HepG2 (cell line): ENCODE data around the gene PRKCE.

Experiments
- BRD4 ChIP-seq: sonication (generic); formaldehyde crosslinking; IDR thresholded peaks from 2 replicates; pipeline ENCODE4 v1.4.0; 2020; ENCODE audit warnings: missing genetic modification reagents
- EHMT2 ChIP-seq: fragments of 200-600 bp; sonication (generic); IDR thresholded peaks from 2 replicates; pipeline ENCODE4 v1.7.0; 2017; ENCODE audit warnings: antibody characterized with exemption, low read depth, low read length, borderline replicate concordance
- ESRRA ChIP-seq: sonication (generic); formaldehyde crosslinking; IDR thresholded peaks from 2 replicates; pipeline ENCODE4 v1.5.1; 2020; ENCODE audit warnings: mild to moderate bottlenecking, low read depth, missing genetic modification reagents
- HDAC2 ChIP-seq: sonication (generic); formaldehyde crosslinking; IDR thresholded peaks from 2 replicates; pipeline ENCODE4 v1.4.0; 2020; ENCODE audit warnings: missing genetic modification reagents
- JUND ChIP-seq: sonication (generic); formaldehyde crosslinking; IDR thresholded peaks from 2 replicates; pipeline ENCODE4 v1.8.0; 2022; ENCODE audit warnings: mild to moderate bottlenecking, missing genetic modification reagents
- NR3C1 ChIP-seq: sonication (generic); formaldehyde crosslinking; IDR thresholded peaks from 2 replicates; pipeline ENCODE4 v1.4.0; 2020; ENCODE audit warnings: missing genetic modification reagents
- POLR2A ChIP-seq, 2 experiments: IDR thresholded peaks; 2 replicates each; pipeline ENCODE4 v1.6.1; 2011; ENCODE audit warnings: low read depth in 2 of 2, low read length in 2 of 2, mild to moderate bottlenecking in 1 of 2, moderate library complexity in 1 of 2; ENCODE audit not compliant: insufficient read depth in 1 of 2
- SETDB1 ChIP-seq: sonication (generic); formaldehyde crosslinking; IDR thresholded peaks from 2 replicates; pipeline ENCODE4 v1.5.1; 2020; ENCODE audit warnings: missing genetic modification reagents, mild to moderate bottlenecking, borderline replicate concordance
- SMAD3 ChIP-seq: sonication (generic); formaldehyde crosslinking; IDR thresholded peaks from 2 replicates; pipeline ENCODE4 v1.4.0; 2020; ENCODE audit warnings: missing genetic modification reagents
- ZNF724P ChIP-seq: sonication (generic); formaldehyde crosslinking; IDR thresholded peaks from 2 replicates; pipeline ENCODE4 v1.8.0; 2022; ENCODE audit warnings: missing genetic modification reagents, borderline replicate concordance
- ZNF776 ChIP-seq: sonication (generic); formaldehyde crosslinking; IDR thresholded peaks from 2 replicates; pipeline ENCODE4 v1.4.0; 2020; ENCODE audit warnings: mild to moderate bottlenecking, missing genetic modification reagents
- ZZZ3 ChIP-seq: sonication (generic); formaldehyde crosslinking; IDR thresholded peaks from 2 replicates; pipeline ENCODE4 v1.4.0; 2020; ENCODE audit warnings: missing genetic modification reagents, mild to moderate bottlenecking, borderline replicate concordance
- TF ChIP-seq, protein P1 (sequence below), 2 experiments: IDR thresholded peaks; 2 replicates each; pipeline ENCODE4 v1.6.1; 2011 to 2012; ENCODE audit warnings: low read length in 2 of 2, borderline replicate concordance in 1 of 2, low read depth in 1 of 2, mild to moderate bottlenecking in 1 of 2, moderate library complexity in 1 of 2

DNA sequence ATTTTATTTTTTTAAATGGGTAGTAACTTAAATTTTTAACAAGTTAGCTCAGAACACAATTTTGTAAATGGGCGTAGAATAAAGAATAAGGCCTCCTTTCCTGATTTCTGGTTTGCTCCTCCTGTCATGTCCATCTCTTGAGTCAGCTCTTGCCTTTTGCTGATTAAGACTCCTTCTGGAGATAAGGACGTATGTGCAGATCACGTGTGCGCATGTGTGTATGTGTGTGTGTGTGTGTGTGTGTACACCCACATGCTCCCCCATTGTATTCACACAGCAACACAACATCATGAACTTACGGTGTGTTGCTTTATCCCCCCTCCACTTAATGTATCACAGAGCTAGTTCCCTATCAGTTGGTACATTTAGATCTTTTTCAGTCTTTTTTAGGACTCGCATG is 182.9 kb downstream of the PRKCE start:
- TF ChIP-seq ZNF724P (no peak), SETDB1 (CRISPR knock-in tag) (no peak), SMAD3 (no peak), EHMT2 (no peak), ZNF776 (CRISPR knock-in tag) (no peak), NR3C1 (CRISPR knock-in tag) (no peak), POLR2A (IDR thresholded peaks at IDR 0.05; ENCODE audit: insufficient read depth in 1 of 2, low read depth in 2 of 2, low read length in 2 of 2) (no peak), ZZZ3 (CRISPR knock-in tag) (no peak), BRD4 (CRISPR knock-in tag) (no peak), JUND (CRISPR knock-in tag) (no peak), HDAC2 (CRISPR knock-in tag) (no peak), ESRRA (no peak)
- TF ChIP-seq, protein P1, sequence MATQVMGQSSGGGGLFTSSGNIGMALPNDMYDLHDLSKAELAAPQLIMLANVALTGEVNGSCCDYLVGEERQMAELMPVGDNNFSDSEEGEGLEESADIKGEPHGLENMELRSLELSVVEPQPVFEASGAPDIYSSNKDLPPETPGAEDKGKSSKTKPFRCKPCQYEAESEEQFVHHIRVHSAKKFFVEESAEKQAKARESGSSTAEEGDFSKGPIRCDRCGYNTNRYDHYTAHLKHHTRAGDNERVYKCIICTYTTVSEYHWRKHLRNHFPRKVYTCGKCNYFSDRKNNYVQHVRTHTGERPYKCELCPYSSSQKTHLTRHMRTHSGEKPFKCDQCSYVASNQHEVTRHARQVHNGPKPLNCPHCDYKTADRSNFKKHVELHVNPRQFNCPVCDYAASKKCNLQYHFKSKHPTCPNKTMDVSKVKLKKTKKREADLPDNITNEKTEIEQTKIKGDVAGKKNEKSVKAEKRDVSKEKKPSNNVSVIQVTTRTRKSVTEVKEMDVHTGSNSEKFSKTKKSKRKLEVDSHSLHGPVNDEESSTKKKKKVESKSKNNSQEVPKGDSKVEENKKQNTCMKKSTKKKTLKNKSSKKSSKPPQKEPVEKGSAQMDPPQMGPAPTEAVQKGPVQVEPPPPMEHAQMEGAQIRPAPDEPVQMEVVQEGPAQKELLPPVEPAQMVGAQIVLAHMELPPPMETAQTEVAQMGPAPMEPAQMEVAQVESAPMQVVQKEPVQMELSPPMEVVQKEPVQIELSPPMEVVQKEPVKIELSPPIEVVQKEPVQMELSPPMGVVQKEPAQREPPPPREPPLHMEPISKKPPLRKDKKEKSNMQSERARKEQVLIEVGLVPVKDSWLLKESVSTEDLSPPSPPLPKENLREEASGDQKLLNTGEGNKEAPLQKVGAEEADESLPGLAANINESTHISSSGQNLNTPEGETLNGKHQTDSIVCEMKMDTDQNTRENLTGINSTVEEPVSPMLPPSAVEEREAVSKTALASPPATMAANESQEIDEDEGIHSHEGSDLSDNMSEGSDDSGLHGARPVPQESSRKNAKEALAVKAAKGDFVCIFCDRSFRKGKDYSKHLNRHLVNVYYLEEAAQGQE (IDR thresholded peaks at IDR 0.05; ENCODE audit: borderline replicate concordance in 1 of 2, low read depth in 1 of 2, low read length in 2 of 2), result no peak
